SKM-1 (cell line): Measurements from ENCODE around the gene PARP16.
A peak's percentile ranks its signal among the peaks of the same experiment; 100 is the strongest.

Source experiments
- DNase-seq: peaks from one replicate; lab custom pipeline; 2025; ENCODE audit not compliant: unreplicated experiment; lab: John Stamatoyannopoulos, UW

The PARP16 gene

DNA sequence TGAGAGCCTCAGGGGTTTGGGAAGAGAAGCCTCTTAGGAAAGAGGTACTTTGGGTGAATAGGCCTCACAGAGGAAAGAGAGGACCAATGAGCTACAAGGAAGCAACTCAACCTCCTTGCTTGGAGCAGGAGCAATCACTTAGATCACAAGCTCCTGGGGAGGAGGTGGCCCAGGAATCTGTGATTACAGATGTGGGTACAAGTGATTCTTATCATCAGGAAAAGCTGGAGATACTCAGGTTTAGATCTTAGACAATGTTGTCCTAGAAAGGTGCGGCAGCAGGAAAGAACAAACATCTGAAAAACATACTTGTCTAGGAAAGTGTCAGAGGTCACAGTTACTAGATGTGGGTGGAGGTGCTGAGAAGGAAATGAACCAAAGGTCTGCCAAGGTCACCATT lies 8.2 kb downstream of the PARP16 start:
- no peak for DNase-seq

DNA sequence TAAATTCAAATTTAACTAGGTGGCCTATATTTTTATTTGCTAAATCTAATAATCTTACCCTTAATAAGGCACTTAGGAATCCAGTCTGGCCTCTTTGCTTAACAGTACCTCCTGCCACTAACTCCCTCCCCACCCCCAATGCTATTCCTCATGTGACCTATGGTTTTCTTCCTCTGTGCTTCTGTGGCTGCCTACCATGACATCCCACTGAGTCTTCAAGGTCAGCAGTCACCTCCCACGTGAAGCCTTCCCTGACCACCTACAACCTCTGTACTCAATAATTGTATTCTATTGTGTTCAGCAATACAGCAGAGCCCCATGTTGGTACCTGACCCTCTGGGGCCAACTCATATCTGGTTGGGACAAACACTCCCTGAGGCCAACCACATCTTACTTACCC lies 9.7 kb downstream of the PARP16 start:
- no peak for DNase-seq

DNA sequence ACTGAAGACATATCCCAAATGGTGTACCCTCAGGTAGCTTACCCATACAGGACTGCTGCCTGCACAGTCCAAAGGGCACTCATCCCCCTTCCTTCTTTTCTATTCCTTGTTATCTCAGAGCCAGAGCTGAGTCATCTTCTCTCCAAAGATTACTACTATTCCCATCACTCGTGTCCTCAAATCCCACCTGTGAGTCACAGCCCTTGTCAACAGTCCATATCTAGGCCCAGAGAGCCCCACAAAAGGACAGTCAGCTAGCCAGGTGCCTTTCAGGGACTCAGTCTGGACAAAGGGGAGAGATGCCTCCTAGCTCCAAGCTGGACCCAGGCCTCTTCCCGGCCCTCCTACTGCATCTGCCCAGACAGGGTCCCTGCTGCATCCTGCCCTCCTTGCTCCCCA lies 11.0 kb downstream of the PARP16 start:
- DNase-seq, result no peak

- DNase-seq, result no peak
Measured at GRCh38 chr15:65275104-65275727, 11.5 kb downstream of the PARP16 start.

GRCh38 chr15:65270811-65271545 lies 15.7 kb downstream of the PARP16 start:
- DNase-seq, result peak; percentile 28

DNA sequence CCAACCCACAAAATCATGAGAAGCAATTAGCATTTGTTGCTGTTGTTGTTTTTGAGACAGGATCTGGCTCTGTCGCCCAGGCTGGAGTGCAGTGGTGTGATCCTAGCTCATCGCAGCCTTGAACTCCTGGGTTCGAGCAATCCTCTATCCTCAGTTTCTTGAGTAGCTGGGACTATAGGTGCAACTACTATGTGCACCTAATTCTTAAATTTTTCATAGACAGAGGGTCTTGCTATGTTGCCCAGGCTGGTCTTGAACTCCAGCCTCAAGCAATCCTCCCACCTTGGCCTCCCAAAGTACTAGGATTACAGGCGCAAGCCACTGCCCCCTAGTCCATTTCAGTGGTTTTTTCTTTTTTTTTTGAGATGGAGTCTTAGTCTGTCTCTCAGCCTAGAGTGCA lies 18.3 kb downstream of the PARP16 start:
- no peak for DNase-seq

DNA sequence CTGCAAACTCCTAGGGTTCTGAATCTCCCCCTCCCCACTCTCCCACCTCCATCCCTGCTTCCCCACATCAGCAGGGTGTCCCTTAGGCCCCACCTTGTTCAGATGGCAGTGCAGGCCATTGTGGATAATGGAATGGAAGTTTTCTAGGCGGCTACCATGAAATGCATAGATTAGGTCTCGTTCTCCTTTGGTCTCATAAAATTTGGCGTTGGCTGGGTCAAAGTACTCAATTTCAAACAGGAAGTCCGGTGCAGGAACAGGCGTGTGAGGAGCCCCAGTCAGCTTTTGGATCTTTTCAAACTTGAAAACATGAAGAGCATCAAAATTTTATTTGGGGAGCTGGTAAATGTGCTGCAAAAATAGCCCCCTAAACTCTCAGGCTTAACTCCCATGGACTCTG lies 20.2 kb downstream of the PARP16 start:
- DNase-seq, result no peak

GRCh38 chr15:65264863-65265430 lies 21.7 kb downstream of the PARP16 start:
- DNase-seq, result no peak

- DNase-seq, result no peak
Measured at GRCh38 chr15:65263313-65263712, 23.4 kb downstream of the PARP16 start.

DNA sequence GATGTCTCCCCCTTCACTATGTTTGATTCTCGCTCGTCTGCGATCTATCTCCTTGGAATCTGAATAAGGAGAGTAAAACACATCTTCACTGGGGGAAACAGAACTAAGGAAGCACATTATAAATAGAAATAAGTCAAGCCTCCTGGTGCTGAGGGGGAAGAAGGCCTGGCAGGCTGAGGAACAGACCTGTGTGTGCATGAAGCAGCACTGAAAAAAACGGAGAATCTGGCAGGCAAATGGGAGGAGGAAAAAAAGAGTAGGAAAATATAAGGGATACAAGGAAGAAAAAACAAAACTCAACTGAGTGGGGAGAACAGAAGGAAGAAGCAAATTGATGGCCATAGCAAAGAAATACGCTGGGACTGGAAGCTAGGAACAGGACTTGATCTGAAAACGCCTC lies 25.7 kb downstream of the PARP16 start:
- DNase-seq, result no peak

DNA sequence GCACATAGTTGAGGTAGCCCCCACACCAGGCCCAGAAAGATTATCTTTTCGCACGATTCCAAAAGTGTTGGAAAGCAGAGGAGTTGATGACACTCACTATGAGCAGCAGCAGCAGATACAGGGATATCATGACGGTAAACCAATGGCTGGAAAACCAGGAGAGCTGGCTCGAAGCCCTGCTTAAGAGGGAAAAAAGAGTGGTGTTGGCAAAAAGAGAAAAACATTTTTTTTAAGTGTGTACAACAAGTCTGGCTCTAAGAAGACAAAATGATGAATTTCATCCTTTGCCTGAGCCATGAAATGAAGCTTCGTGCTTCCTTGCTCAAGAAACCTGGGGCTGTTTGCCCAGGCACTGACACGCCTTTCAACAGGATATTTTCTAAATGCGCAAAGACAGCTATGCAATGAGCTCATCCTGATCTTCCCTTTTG lies 27.3 kb downstream of the PARP16 start:
- no peak for DNase-seq

DNA sequence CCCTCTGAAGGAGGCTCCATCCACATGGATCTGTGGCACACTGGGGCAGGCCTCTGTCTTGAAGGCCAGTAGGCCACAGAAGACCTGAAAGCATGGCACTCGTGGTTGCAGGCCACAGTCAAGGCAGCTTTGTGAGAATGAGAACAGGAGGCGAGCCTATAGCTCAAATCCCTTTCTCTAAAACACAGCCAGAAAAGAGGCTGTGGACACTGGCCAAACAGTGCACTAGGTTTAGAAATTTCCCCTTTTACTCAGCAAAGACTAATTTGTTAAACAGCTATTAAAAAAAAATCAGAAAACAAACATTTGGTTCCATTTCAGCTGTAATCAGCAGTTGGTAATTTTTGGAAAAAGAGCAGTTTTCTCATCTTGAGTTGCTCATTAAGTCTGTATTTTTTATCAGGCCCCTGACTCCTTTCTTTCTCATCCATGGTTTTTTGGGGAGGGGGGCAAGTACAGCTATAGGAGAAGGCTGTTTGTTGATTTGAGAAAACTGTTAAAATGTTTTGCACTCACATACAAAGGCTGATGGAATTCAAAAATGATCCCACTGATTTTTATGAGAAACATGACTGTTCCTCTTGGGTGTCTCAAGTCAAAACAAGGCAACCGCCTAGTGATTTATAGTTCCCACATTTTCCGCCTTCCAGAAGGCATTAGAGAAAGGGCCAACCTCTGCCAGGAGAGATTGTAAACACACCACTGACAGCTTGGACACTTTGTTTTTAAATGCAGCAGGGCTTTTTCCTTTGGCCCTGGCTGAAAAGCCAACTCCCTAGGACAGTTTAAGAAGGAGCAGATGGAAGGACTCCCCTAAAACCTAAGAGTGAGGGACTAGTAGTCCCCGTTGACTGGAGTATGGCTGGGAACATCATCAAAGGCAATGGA lies 28.1 kb downstream of the PARP16 start:
- DNase-seq, result no peak

DNA sequence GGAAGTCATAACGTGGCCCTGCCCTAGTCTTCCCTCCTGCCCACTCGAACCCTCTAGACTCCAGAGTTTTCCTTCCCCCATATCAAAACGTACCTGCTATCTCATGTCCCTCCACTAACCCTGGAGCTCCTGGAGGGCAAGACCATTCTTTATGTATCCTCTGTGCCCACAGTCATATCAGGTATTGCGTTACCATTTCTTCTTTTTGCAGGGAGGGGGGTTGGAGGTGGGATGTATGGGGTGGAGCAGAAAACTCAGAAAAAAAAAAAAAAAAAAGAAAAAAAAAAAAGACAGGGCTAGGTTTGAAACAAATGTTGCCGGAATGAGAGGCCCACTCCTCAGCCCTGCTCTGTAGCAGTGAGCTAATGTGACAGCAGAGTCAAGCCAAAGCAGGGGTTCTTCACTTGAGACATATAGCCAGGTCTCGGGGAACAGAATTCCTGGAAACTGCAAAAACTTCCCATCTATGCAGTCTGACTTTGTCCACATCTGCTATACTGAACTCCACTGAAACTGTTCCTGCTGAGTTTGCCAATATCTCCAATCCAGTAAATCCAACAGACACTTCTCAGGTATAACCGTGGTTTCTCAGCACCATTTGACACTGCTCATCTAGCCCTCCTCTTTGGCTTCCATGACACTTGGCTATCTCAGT lies 31.1 kb downstream of the PARP16 start:
- DNase-seq, result no peak

DNA sequence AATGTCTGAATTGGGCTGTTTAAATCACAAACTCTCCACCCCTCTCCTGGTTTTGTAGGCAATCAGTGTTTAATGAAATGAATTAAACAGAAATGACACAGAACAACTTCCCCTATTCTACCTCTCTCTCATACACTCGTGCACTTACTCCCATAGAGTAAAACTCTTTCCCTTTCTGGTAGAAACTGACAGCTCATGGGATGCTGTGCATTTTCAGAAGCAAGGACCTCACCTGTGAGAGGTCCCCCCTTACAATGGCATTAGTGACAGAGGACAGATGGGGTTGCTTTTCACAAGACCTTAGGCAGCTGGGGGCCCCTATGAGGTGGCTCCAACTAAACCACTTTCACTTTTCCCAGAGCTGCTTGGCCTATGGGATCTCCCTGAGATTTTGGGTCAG lies 31.9 kb downstream of the PARP16 start:
- DNase-seq, result no peak

DNA sequence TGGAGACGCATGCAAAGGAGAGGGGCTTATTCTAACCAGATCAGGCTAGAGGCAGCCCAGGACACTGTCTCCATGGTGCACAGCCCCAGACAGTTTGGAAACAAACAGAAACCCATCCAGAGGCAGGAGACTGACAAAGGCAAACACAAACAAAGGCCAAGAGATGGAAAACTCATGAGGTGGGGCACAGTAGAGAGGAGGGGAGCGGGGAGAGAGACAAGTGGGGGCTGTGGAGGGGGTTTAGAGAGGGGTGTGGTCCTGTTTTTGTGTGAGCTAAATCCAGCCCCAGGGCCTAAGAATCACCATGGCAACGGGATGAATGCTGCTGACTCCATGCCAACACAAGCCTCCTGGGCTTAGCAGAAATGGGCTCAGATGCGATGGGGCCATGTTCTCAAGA lies 32.3 kb downstream of the PARP16 start:
- DNase-seq, result no peak

DNA sequence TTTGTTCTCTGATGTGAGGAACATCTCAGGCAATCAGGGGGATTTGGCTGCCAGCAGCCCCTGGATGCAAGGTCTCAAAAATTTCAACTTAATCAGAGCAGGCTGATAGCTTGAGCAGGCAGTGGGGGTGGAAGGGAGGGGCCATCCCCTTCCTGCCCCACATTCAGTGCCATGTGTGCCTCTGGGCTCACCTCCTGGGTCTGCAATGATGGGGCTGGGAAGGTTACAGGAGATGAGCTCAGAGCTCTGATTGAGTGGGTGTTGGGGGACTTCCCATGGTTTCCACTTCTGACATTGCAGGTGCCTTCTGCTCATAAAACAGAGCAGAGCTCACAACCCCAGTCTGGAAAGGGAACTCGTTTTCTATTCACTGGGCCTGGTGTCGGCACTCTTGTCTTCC lies 37.0 kb downstream of the PARP16 start:
- no peak for DNase-seq

DNA sequence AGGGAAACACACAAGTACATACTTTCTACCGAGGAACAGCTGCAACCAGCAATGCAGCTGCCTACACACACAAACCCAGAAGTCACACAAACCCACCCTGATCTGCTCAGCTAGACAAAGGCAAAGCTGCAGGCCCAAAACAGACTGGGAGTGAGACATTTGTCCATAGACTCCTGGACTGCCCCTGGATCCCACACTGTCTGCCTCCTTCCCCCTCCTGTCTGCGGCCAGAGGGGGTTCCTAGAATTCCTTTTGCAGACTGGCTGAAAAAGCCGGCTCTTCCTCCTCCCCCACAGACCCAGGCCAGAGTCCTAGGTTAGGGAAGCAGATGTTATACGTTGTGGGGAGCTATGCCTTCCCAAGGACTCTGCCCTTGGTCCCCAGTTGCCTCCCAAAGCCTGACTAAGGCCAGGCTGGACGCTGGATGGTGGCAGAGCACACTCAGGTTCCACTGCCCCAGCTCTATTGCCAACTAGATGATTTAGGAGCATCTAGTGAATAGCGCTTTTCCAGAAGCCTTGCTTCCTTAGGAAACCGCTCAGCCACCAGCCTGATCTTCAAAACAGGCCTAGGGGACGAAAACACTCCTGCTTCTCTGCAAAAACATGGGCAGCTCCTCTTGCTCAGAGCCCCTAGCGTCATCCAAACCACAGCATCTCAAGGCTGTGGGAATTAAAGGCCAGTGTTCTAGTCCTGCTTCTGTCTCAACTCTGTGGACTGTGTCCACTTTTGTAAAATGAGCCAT lies 38.0 kb downstream of the PARP16 start:
- no peak for DNase-seq

- no peak for DNase-seq
Measured at GRCh38 chr15:65246939-65247338, 39.7 kb downstream of the PARP16 start.

- no peak for DNase-seq
Measured at GRCh38 chr15:65246026-65246714, 40.5 kb downstream of the PARP16 start.
